ENCODE data around the gene DHX16.

- TF ChIP-seq CTCF (IDR thresholded peaks at IDR 0.05; ENCODE audit: insufficient read depth, low read length, poor library complexity, severe bottlenecking) (no peak), EZH2phosphoT487 (conservative IDR thresholded peaks at IDR 0.05; ENCODE audit: low read length) (no peak)
Measured at GRCh38 chr6:30707281-30707850, 34.6 kb upstream of the DHX16 start.
